H9 (cell line): ENCODE results near the gene PARP8. TPM values are rescaled to one million over a fixed set of nuclear protein-coding genes. Genes with fewer than 3 reads are reported as not detected.

Experiments used
- DNase-seq: peaks from one replicate; pipeline ENCODE4 v3.0.0-alpha.2; 2017
- H2AFZ ChIP-seq: one replicate; pipeline ENCODE4 v1.6.1; 2013; ENCODE audit warnings: mild to moderate bottlenecking, low read length, control low read depth, moderate library complexity
- H2AK5ac ChIP-seq: 2 replicates; pipeline ENCODE4 v1.6.1; 2013; ENCODE audit warnings: low read length, control low read depth, mixed read lengths; ENCODE audit not compliant: insufficient read length
- H2BK120ac ChIP-seq: one replicate; pipeline ENCODE4 v1.6.1; 2013; ENCODE audit warnings: low read depth, mild to moderate bottlenecking, low read length, control low read depth, inconsistent platforms; ENCODE audit not compliant: poor library complexity, severe bottlenecking
- H2BK12ac ChIP-seq: 2 replicates; pipeline ENCODE4 v1.6.1; 2013; ENCODE audit warnings: low read length, control low read depth, mixed read lengths, low read depth; ENCODE audit not compliant: insufficient read length
- H2BK15ac ChIP-seq: 2 replicates; pipeline ENCODE4 v1.6.1; 2013; ENCODE audit warnings: low read depth, low read length, control low read depth
- H2BK20ac ChIP-seq: one replicate; pipeline ENCODE4 v1.6.1; 2013; ENCODE audit warnings: low read depth, mild to moderate bottlenecking, low read length, control low read depth, inconsistent platforms; ENCODE audit not compliant: poor library complexity, severe bottlenecking
- H2BK5ac ChIP-seq: 2 replicates; pipeline ENCODE4 v1.6.1; 2013; ENCODE audit warnings: low read length, control low read depth, mixed read lengths; ENCODE audit not compliant: insufficient read length
- H3K14ac ChIP-seq: 2 replicates; pipeline ENCODE4 v1.6.1; 2013; ENCODE audit warnings: low read length, control low read depth; ENCODE audit not compliant: insufficient read depth
- H3K18ac ChIP-seq: 2 replicates; pipeline ENCODE4 v1.6.1; 2013; ENCODE audit warnings: low read depth, mild to moderate bottlenecking, mixed read lengths, low read length, control low read depth; ENCODE audit not compliant: insufficient read length
- H3K23ac ChIP-seq: 2 replicates; pipeline ENCODE4 v1.6.1; 2013; ENCODE audit warnings: low read length, control low read depth, mixed read lengths, low read depth; ENCODE audit not compliant: insufficient read length
- H3K23me2 ChIP-seq: 2 replicates; pipeline ENCODE4 v1.6.1; 2013; ENCODE audit warnings: low read depth, mild to moderate bottlenecking, mixed read lengths, low read length, control low read depth; ENCODE audit not compliant: insufficient read length, poor library complexity, severe bottlenecking
- H3K27ac ChIP-seq: 2 replicates; pipeline ENCODE4 v1.5.1; 2013; ENCODE audit warnings: low read length, control low read depth, mixed read lengths, low read depth; ENCODE audit not compliant: insufficient read length
- H3K27me3 ChIP-seq: 2 replicates; pipeline ENCODE4 v1.6.1; 2013; ENCODE audit warnings: low read length, control low read depth, inconsistent platforms; ENCODE audit not compliant: insufficient read depth
- H3K4ac ChIP-seq: 2 replicates; pipeline ENCODE4 v1.6.1; 2013; ENCODE audit warnings: low read depth, mild to moderate bottlenecking, control low read depth, inconsistent platforms, low read length, moderate library complexity
- H3K4me1 ChIP-seq: 2 replicates; pipeline ENCODE4 v1.6.1; 2013; ENCODE audit warnings: low read length, control low read depth, inconsistent platforms; ENCODE audit not compliant: insufficient read depth
- H3K4me2 ChIP-seq: 2 replicates; pipeline ENCODE4 v1.6.1; 2013; ENCODE audit warnings: low read length, control low read depth, mixed read lengths; ENCODE audit not compliant: insufficient read length, insufficient read depth
- H3K56ac ChIP-seq: 2 replicates; pipeline ENCODE4 v1.6.1; 2013; ENCODE audit warnings: low read depth, mild to moderate bottlenecking, mixed read lengths, low read length, control low read depth; ENCODE audit not compliant: insufficient read length
- H3K79me1 ChIP-seq: 2 replicates; pipeline ENCODE4 v1.6.1; 2013; ENCODE audit warnings: low read depth, mild to moderate bottlenecking, moderate library complexity, low read length, control low read depth, inconsistent platforms; ENCODE audit not compliant: insufficient read depth, poor library complexity, severe bottlenecking
- H3K79me2 ChIP-seq: 2 replicates; pipeline ENCODE4 v1.6.1; 2013; ENCODE audit warnings: low read length, control low read depth, inconsistent platforms; ENCODE audit not compliant: insufficient read depth
- H3K9ac ChIP-seq: 2 replicates; pipeline ENCODE4 v1.6.1; 2013; ENCODE audit warnings: low read length, control low read depth, mixed read lengths; ENCODE audit not compliant: insufficient read length; ENCODE audit errors: extremely low read depth
- H3K9me3 ChIP-seq: one replicate; pipeline ENCODE4 v1.6.1; 2013; ENCODE audit warnings: low read depth, low read length, inconsistent platforms; ENCODE audit not compliant: control insufficient read depth
- H3T11ph ChIP-seq: one replicate; pipeline ENCODE4 v1.6.1; 2013; ENCODE audit warnings: mild to moderate bottlenecking, low read length, control low read depth, inconsistent platforms
- H4K20me1 ChIP-seq: one replicate; pipeline ENCODE4 v1.6.1; 2013; ENCODE audit not compliant: control insufficient read depth, insufficient read length, insufficient read depth
- H4K5ac ChIP-seq: 2 replicates; pipeline ENCODE4 v1.6.1; 2013; ENCODE audit warnings: low read depth, mild to moderate bottlenecking, mixed read lengths, low read length, control low read depth; ENCODE audit not compliant: insufficient read length
- H4K8ac ChIP-seq: replicated peaks from 2 replicates; pipeline ENCODE4 v1.6.1; 2013; ENCODE audit warnings: low read length, control low read depth, mixed read lengths, low read depth; ENCODE audit not compliant: insufficient read length
- H4K91ac ChIP-seq: 2 replicates; pipeline ENCODE4 v1.6.1; 2013; ENCODE audit warnings: low read depth, mild to moderate bottlenecking, moderate library complexity, mixed read lengths, low read length, control low read depth; ENCODE audit not compliant: insufficient read length
- H3K27ac Mint-ChIP-seq, 3 experiments: 2 replicates in 2 of 3; 3 replicates in 1 of 3; pipeline ENCODE4 v1.8.0; 2020 to 2021; ENCODE audit warnings: mixed read lengths in 3 of 3, mild to moderate bottlenecking in 1 of 3, moderate library complexity in 1 of 3
- H3K27me3 Mint-ChIP-seq: 2 replicates; pipeline ENCODE4 v1.8.0; 2021; ENCODE audit warnings: low read depth, mild to moderate bottlenecking, moderate library complexity, mixed read lengths
- H3K36me3 Mint-ChIP-seq, 3 experiments: 2 replicates in 2 of 3; 3 replicates in 1 of 3; pipeline ENCODE4 v1.8.0; 2020 to 2021; ENCODE audit warnings: low read depth in 3 of 3, mixed read lengths in 3 of 3; ENCODE audit not compliant: insufficient read depth in 1 of 3
- H3K4me1 Mint-ChIP-seq, 2 experiments: 2 replicates each; pipeline ENCODE4 v1.8.0; 2020; ENCODE audit warnings: mixed read lengths in 2 of 2
- H3K4me3 Mint-ChIP-seq, 2 experiments: 2 replicates in 1 of 2; 3 replicates in 1 of 2; pipeline ENCODE4 v1.8.0; 2020 to 2021; ENCODE audit warnings: mild to moderate bottlenecking in 2 of 2, mixed read lengths in 2 of 2, moderate library complexity in 1 of 2
- H3K9me3 Mint-ChIP-seq, 2 experiments: 2 replicates in 1 of 2; 3 replicates in 1 of 2; pipeline ENCODE4 v1.8.0; 2020; ENCODE audit warnings: mild to moderate bottlenecking in 2 of 2, mixed read lengths in 2 of 2, moderate library complexity in 1 of 2
- WGBS: extraction: QIAGEN DNeasy Blood & Tissue Kit; methylation state at CpG from one replicate; pipeline ENCODE4 v1.1.7; 2013; ENCODE audit warnings: missing lambda C conversion rate, low lambda C conversion rate, mixed read lengths; ENCODE audit not compliant: insufficient read length; ENCODE audit errors: extremely low coverage; 5-methylcytosine and 5-hydroxymethylcytosine counted together
- total RNA-seq: library from RNA; stranded (reverse); gene quantifications from 2 replicates; pipeline ENCODE4 v1.2.1, GENCODE V29; 2021
- TF ChIP-seq, protein P1 (sequence below): fragments of 200-600 bp; sonication (generic); conservative IDR thresholded peaks from 3 replicates; pipeline ENCODE4 v1.8.0; 2021; ENCODE audit warnings: antibody characterized with exemption, mild to moderate bottlenecking

Gene PARP8
- total RNA-seq, 1 experiment from 2014 or later: 34.0 TPM

DNA sequence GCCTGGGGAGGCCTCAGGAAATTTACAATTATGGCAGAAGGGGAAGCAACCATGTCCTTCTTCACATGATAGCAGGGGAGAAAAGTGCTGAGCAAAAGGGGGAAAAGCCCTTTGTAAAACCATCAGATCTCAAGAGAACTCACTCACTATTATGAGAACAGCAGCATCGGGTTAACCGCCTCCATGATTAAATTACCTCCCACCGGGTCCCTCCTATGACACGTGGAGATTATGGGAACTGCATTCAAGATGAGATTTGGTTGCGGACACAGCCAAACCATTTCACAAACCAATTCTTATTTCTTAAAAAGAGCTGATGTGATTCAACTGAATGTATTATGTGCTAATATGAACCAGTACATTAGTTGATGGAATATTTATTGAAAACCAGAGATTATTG lies 63.9 kb downstream of the PARP8 start:
- Histone ChIP-seq H2AK5ac (no peak overlapping the region), H3K4ac (no peak overlapping the region), H2AFZ (no peak overlapping the region), H4K91ac (no peak overlapping the region), H2BK120ac (no peak overlapping the region), H3K9me3 (no peaks in the 10 kb centered on the region), H3K79me1 (no peaks in the 10 kb centered on the region), H3K23me2 (no peaks in the 10 kb centered on the region), H3K56ac (no peak overlapping the region), H2BK20ac (no peak overlapping the region), H4K5ac (no peak overlapping the region), H4K8ac (no peak overlapping the region), H3K18ac (no peak overlapping the region), H2BK12ac (no peak overlapping the region), H3K4me1 (no peaks in the 10 kb centered on the region), H3K4me2 (no peak overlapping the region), H2BK15ac (no peak overlapping the region), H3T11ph (no peak overlapping the region), H2BK5ac (no peak overlapping the region), H3K79me2 (peaks cover 10% of the 10 kb centered on the region; the same call in 1 of the 2 replicates), H3K27me3 (no peaks in the 10 kb centered on the region), H3K14ac (no peak overlapping the region), H3K23ac (no peak overlapping the region), H3K9ac (no peak overlapping the region), H4K20me1 (no peaks in the 10 kb centered on the region), H3K27ac (no peak overlapping the region)
- peaks cover 5 to 14% of the 10 kb centered on the region in 2 experiments for H3K4me1 Mint-ChIP-seq
- H3K27ac Mint-ChIP-seq: peak overlapping the region in 2 of 3 experiments; percentile 5 to 60; a peak in 2 of 7 replicates
- no peaks in the 10 kb centered on the region for H3K9me3 Mint-ChIP-seq
- TF ChIP-seq, protein P1, sequence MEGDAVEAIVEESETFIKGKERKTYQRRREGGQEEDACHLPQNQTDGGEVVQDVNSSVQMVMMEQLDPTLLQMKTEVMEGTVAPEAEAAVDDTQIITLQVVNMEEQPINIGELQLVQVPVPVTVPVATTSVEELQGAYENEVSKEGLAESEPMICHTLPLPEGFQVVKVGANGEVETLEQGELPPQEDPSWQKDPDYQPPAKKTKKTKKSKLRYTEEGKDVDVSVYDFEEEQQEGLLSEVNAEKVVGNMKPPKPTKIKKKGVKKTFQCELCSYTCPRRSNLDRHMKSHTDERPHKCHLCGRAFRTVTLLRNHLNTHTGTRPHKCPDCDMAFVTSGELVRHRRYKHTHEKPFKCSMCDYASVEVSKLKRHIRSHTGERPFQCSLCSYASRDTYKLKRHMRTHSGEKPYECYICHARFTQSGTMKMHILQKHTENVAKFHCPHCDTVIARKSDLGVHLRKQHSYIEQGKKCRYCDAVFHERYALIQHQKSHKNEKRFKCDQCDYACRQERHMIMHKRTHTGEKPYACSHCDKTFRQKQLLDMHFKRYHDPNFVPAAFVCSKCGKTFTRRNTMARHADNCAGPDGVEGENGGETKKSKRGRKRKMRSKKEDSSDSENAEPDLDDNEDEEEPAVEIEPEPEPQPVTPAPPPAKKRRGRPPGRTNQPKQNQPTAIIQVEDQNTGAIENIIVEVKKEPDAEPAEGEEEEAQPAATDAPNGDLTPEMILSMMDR: peak; percentile 29; the same call in 1 of the 3 replicates
- H3K36me3 Mint-ChIP-seq: no peaks in the 10 kb centered on the region
- WGBS: no CpG with 5 or more reads among the region's 5 CpGs
- DNase-seq: no peak
- H3K4me3 Mint-ChIP-seq: no peak overlapping the region
- no peaks in the 10 kb centered on the region for H3K27me3 Mint-ChIP-seq
